ENCODE measurements around the gene TMEM161A. TPM values are rescaled to one million over a fixed set of nuclear protein-coding genes. Genes with fewer than 3 reads are reported as not detected.

Gene TMEM161A
- total and polyA plus RNA-seq, 2 of the 13 experiments (the other 11 are each of a cell fraction or from before 2014, with no cell fraction given), result 25.9 to 31.4 TPM

DNA sequence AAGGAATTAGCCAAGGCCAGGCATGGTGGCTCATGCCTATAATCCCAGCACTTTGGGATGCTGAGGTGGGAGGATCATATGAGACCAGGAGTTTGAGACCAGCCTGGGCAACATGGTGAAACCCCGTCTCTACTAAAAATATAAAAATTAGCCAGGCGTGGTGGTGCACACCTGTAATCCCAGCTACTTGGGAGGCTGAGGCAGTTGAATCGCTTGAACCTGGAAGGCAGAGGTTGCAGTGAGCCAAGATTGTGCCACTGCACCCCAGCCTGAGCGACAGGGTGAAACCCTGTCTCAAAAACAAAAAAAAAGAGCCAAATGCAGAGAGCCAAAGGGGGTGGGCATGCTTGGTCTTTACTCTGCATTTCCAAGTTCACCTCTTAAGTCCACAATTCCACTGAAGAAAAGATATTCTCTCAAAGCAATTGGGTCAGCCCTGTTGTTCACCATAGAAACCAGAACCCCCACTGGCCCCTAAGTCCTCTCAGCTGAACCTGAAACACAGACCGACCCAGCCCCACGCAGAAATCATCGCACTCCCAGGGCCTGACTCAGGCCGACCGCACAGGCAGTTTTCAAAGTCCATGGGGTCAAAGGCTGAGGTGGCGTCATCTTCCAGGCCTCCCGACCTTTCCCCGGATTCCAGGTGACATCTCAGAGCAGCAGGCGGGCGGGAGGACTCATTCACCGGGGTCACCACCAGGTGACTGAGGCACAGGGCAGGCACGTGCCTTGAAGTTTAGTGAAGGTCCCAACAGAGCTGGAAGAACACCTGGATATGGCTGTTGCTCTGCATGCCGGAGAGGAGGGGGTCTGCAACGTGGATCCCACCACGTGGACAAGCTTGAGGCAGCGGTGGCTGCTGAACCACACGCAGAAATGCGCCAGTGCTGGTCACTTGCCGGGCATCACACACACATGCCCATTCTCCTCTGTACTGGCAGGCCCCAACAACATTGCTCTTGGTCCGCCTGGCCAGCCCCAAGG, 41.3 kb downstream of the TMEM161A start (continued):
- TF ChIP-seq, protein P1, sequence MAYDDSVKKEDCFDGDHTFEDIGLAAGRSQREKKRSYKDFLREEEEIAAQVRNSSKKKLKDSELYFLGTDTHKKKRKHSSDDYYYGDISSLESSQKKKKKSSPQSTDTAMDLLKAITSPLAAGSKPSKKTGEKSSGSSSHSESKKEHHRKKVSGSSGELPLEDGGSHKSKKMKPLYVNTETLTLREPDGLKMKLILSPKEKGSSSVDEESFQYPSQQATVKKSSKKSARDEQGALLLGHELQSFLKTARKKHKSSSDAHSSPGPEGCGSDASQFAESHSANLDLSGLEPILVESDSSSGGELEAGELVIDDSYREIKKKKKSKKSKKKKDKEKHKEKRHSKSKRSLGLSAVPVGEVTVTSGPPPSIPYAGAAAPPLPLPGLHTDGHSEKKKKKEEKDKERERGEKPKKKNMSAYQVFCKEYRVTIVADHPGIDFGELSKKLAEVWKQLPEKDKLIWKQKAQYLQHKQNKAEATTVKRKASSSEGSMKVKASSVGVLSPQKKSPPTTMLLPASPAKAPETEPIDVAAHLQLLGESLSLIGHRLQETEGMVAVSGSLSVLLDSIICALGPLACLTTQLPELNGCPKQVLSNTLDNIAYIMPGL (CRISPR knock-in tag; IDR thresholded peaks at IDR 0.05; ENCODE audit: borderline replicate concordance in 1 of 2, low read depth in 1 of 2), result peak in 1 of 2 experiments; percentile 24; a peak in 1 of 4 replicates
- TF ChIP-seq FOSL2 (CRISPR knock-in tag; IDR thresholded peaks at IDR 0.05) (peak; percentile 95), ZNF781 (CRISPR knock-in tag; IDR thresholded peaks at IDR 0.05; ENCODE audit: borderline replicate concordance, not compliant biosample characterization) (peak; percentile 76), ZSCAN31 (CRISPR knock-in tag; IDR thresholded peaks at IDR 0.05; ENCODE audit: low read depth) (peak; percentile 89), MXD1 (CRISPR knock-in tag; IDR thresholded peaks at IDR 0.05) (peak; percentile 26; the same call in 1 of the 2 replicates), ATF4 (CRISPR knock-in tag; IDR thresholded peaks at IDR 0.05) (peak in 1 of 2 experiments; percentile 90; a peak in 2 of 4 replicates), ZBTB2 (CRISPR knock-in tag; IDR thresholded peaks at IDR 0.05; ENCODE audit: low read depth) (no peak; the same call in 1 of the 2 replicates), ZNF430 (CRISPR knock-in tag; IDR thresholded peaks at IDR 0.05) (peak; percentile 94), BRCA1 (CRISPR knock-in tag; IDR thresholded peaks at IDR 0.05) (no peak)
- TF ChIP-seq, protein P2, sequence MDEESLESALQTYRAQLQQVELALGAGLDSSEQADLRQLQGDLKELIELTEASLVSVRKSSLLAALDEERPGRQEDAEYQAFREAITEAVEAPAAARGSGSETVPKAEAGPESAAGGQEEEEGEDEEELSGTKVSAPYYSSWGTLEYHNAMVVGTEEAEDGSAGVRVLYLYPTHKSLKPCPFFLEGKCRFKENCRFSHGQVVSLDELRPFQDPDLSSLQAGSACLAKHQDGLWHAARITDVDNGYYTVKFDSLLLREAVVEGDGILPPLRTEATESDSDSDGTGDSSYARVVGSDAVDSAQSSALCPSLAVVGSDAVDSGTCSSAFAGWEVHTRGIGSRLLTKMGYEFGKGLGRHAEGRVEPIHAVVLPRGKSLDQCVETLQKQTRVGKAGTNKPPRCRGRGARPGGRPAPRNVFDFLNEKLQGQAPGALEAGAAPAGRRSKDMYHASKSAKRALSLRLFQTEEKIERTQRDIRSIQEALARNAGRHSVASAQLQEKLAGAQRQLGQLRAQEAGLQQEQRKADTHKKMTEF (CRISPR knock-in tag; IDR thresholded peaks at IDR 0.05), result peak; percentile 94
- TF ChIP-seq, protein P3, sequence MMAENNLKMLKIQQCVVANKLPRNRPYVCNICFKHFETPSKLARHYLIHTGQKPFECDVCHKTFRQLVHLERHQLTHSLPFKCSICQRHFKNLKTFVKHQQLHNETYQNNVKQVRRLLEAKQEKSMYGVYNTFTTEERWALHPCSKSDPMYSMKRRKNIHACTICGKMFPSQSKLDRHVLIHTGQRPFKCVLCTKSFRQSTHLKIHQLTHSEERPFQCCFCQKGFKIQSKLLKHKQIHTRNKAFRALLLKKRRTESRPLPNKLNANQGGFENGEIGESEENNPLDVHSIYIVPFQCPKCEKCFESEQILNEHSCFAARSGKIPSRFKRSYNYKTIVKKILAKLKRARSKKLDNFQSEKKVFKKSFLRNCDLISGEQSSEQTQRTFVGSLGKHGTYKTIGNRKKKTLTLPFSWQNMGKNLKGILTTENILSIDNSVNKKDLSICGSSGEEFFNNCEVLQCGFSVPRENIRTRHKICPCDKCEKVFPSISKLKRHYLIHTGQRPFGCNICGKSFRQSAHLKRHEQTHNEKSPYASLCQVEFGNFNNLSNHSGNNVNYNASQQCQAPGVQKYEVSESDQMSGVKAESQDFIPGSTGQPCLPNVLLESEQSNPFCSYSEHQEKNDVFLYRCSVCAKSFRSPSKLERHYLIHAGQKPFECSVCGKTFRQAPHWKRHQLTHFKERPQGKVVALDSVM (CRISPR knock-in tag; IDR thresholded peaks at IDR 0.05), result peak; percentile 84; the same call in 1 of the 2 replicates
- TF ChIP-seq, protein P4, sequence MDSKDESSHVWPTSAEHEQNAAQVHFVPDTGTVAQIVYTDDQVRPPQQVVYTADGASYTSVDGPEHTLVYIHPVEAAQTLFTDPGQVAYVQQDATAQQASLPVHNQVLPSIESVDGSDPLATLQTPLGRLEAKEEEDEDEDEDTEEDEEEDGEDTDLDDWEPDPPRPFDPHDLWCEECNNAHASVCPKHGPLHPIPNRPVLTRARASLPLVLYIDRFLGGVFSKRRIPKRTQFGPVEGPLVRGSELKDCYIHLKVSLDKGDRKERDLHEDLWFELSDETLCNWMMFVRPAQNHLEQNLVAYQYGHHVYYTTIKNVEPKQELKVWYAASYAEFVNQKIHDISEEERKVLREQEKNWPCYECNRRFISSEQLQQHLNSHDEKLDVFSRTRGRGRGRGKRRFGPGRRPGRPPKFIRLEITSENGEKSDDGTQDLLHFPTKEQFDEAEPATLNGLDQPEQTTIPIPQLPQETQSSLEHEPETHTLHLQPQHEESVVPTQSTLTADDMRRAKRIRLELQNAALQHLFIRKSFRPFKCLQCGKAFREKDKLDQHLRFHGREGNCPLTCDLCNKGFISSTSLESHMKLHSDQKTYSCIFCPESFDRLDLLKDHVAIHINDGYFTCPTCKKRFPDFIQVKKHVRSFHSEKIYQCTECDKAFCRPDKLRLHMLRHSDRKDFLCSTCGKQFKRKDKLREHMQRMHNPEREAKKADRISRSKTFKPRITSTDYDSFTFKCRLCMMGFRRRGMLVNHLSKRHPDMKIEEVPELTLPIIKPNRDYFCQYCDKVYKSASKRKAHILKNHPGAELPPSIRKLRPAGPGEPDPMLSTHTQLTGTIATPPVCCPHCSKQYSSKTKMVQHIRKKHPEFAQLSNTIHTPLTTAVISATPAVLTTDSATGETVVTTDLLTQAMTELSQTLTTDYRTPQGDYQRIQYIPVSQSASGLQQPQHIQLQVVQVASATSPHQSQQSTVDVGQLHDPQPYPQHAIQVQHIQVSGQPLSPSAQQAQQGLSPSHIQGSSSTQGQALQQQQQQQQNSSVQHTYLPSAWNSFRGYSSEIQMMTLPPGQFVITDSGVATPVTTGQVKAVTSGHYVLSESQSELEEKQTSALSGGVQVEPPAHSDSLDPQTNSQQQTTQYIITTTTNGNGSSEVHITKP (CRISPR knock-in tag; IDR thresholded peaks at IDR 0.05; ENCODE audit: low read depth), result peak; percentile 87
